Measurements from ENCODE around the gene KAZALD1. TPM values are rescaled to one million over a fixed set of nuclear protein-coding genes. Genes with fewer than 3 reads are reported as not detected.

The KAZALD1 gene
- total RNA-seq, 2 donors from 2014 or later, result 7.0 to 7.5 TPM

DNA sequence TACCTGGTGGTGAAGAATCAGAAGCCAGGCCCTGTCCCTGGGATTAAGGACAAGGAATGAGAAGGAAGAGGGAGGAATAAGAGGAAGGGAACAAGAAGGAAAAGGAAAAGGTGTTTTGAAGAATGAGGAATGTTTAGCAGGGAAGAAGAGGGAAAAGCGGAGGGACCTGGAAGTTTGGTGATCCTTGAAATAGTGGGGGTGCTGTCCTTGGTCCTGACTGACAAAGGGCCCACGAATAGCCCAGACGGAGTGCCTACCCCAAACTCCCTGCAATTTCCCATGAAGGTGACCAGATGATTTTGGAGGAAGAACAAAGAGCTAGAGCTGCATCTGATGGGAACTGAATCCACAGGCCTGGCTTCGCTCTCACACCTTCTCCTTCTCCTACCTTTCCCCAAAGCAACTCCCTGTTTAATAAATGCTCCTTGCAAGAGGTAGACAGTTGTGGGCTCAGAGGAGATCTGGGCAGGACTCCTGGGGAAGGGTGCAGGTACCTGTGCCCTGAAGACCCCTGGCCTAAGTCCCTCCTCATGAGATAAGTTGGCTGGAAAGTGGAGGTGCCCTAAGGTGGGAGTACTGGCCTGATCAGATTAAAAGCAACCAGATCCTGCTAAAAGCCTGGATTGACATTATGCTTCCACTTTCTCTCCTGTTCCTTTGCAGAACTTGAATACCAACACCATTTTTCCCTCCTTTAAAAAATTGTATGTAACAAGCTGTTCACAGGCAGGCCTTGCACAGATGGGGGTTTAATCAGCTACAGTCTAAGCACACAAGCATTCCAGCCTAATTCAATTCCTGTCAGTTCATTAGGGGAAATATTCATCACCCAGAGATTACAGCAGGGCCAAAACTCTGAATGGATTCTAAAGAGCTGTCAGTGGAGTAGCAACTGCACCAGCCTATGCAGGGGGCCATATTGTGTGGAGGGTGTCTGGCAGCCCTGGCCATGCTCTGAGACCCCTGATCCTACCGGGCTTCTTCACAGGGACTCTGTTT is 19.4 kb downstream of the KAZALD1 start:
- Histone ChIP-seq H3K36me3 (no peaks in the 10 kb centered on the region), H3K9me3 (no peaks in the 10 kb centered on the region), H3K27ac (no peak overlapping the region), H3K27me3 (no peaks in the 10 kb centered on the region), H3K4me3 (no peak overlapping the region), H3K4me1 (no peaks in the 10 kb centered on the region)
- DNase-seq (ENCODE audit: low spot score), result no peak
- TF ChIP-seq, protein P1, sequence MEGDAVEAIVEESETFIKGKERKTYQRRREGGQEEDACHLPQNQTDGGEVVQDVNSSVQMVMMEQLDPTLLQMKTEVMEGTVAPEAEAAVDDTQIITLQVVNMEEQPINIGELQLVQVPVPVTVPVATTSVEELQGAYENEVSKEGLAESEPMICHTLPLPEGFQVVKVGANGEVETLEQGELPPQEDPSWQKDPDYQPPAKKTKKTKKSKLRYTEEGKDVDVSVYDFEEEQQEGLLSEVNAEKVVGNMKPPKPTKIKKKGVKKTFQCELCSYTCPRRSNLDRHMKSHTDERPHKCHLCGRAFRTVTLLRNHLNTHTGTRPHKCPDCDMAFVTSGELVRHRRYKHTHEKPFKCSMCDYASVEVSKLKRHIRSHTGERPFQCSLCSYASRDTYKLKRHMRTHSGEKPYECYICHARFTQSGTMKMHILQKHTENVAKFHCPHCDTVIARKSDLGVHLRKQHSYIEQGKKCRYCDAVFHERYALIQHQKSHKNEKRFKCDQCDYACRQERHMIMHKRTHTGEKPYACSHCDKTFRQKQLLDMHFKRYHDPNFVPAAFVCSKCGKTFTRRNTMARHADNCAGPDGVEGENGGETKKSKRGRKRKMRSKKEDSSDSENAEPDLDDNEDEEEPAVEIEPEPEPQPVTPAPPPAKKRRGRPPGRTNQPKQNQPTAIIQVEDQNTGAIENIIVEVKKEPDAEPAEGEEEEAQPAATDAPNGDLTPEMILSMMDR (IDR thresholded peaks at IDR 0.05), result no peak

DNA sequence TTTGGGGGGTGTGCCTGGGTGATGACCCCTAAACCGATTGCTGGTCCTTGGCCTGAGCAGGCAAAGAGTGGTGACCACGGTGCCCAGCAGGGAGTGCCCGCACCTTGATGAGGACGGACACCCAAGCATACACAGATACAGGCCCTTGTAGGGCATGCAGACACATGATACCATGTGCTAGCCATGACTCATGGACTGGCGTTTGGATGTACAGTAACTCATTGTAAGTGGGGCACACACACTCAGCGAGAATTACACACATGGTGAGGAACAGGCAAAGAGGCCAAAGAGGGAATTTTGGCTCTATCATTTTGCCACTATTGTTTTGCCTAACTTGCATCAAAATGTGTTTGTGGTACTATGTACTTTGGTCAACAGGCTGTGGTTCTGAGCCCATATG is 24.1 kb downstream of the KAZALD1 start:
- Histone ChIP-seq H3K36me3 (no peaks in the 10 kb centered on the region), H3K27ac (no peak overlapping the region), H3K27me3 (no peaks in the 10 kb centered on the region), H3K4me1 (no peaks in the 10 kb centered on the region), H3K9me3 (no peaks in the 10 kb centered on the region), H3K4me3 (no peak overlapping the region)
- DNase-seq (ENCODE audit: low spot score), result no peak
- TF ChIP-seq, protein P1 (IDR thresholded peaks at IDR 0.05), result no peak

DNA sequence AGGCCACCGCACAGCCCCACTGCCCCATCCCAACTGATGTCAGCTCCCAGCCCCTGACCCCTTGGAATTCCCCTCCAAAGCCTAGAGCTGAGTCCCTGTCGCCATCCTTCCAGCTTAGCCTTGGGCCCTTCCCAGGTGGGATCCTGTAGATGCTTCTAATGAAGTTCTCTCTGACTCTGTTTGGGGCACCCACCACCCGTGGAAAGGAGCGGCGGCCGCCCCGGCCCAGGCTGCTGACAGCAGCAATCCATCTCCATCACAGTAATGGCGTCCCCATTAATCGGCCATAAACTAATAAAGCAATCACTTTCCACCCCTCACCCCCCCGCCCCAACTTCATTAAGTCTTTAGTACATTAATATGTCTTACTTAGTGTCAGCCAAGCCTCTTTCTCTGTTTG is 25.6 kb downstream of the KAZALD1 start:
- Histone ChIP-seq H3K27ac (no peak overlapping the region), H3K4me1 (no peaks in the 10 kb centered on the region), H3K4me3 (no peak overlapping the region), H3K27me3 (no peaks in the 10 kb centered on the region), H3K9me3 (no peaks in the 10 kb centered on the region), H3K36me3 (no peaks in the 10 kb centered on the region)
- TF ChIP-seq, protein P1 (IDR thresholded peaks at IDR 0.05), result no peak
- no peak for DNase-seq (ENCODE audit: low spot score)

DNA sequence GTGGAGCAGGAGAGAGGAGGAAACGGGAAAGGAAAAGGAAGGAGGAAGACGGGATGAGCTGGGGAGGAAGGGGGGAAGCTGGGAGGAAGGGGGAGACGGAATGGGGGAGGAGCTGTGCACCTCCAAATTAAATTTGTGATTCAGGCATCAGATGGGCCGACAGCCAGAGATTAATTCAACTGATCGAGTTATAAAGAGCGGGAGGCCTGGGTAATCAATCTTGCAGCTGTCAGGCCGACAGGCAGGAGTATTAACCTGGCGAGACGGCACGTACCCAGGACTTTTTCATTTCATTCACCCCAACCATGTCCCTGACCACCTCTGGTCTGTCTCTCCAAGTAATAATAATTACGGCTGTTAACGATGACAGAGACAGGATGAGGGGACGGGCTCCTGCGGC is 26.2 kb downstream of the KAZALD1 start:
- Histone ChIP-seq H3K4me3 (no peak overlapping the region), H3K36me3 (no peaks in the 10 kb centered on the region), H3K9me3 (no peaks in the 10 kb centered on the region), H3K27me3 (peaks cover 0 to 2% of the 10 kb centered on the region in 2 donors), H3K4me1 (no peaks in the 10 kb centered on the region), H3K27ac (no peak overlapping the region)
- TF ChIP-seq, protein P1 (IDR thresholded peaks at IDR 0.05), result no peak
- no peak for DNase-seq (ENCODE audit: low spot score)

DNA sequence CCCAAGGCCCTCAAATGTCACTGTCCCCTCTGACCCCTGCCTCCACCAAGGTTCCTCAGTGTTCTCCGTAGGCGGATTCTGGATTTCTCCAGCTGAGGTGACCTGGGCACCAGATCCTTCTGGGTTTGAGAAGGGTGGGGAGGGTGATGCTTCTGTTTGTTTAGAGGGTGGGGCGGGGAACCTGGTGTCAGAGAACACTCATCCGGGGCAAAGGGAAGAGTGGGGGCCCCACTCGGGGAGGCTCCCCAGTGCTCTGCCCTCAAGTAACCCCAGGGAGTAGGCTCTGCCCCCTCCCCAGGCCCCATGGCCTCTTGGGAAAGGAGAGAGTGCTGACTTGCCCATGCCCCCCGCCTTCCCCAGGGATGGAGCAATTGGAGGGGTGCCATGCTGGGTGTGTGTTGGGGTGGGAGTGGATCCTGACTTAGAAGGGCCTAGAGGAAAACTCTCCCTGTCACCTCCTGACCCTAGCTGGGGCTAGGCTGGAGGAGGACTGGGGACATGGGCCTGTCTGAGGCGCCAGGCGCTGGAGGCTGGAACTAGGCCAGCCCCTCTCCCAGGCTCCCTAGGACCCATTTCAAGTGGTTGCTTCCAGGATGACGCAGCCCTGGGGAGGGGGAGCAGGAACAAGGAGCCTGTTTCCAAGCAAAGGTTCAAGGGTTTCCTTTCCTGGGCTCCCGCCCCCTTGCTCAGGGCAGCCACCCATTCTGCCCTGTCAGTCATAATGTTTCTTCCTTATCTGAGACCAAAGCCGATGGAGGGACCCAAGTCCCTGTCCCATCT is 27.9 kb downstream of the KAZALD1 start:
- Histone ChIP-seq H3K4me3 (no peak overlapping the region), H3K9me3 (no peaks in the 10 kb centered on the region), H3K4me1 (no peaks in the 10 kb centered on the region), H3K27ac (no peak overlapping the region), H3K36me3 (no peaks in the 10 kb centered on the region), H3K27me3 (peaks cover 0 to 8% of the 10 kb centered on the region in 2 donors)
- no peak for DNase-seq (ENCODE audit: low spot score)
- TF ChIP-seq, protein P1 (IDR thresholded peaks at IDR 0.05), result no peak

Measured in right atrium auricular region (tissue), 2 donors.